Frontal cortex (tissue), 4 donors: ENCODE data around the gene COL24A1. TPM values are rescaled to one million over a fixed set of nuclear protein-coding genes. Genes with fewer than 3 reads are reported as not detected.
"Not testable (repeated sequence)": the region's sequence is repeated elsewhere in the genome, so short reads cannot be mapped to it uniquely, and the experiment has no call there.

ENCODE experiments used
- DNase-seq, 2 donors: peaks; one replicate each; pipeline ENCODE4 v3.0.0; 2012; ENCODE audit warnings: low spot score in 2 of 2
- FAIRE-seq: peaks from 2 replicates; lab custom pipeline; 2012; peaks lifted over from hg19 to GRCh38; lab: Jason Lieb, UNC
- small RNA-seq: library from RNA; depleted of rRNA; stranded (forward); fragments of <200 nt; gene quantifications from one replicate; pipeline ENCODE3, GENCODE V24; 2014
- total RNA-seq: library from RNA; depleted of rRNA; stranded (reverse); fragments of >200 nt; gene quantifications from one replicate; pipeline ENCODE4 v1.2.3, GENCODE V29; 2014
- donor health status: control.
- donor health status: control.
- donor health status: control.

Gene COL24A1
- total RNA-seq, 1 donor from 2014 or later, result 1.6 TPM

DNA sequence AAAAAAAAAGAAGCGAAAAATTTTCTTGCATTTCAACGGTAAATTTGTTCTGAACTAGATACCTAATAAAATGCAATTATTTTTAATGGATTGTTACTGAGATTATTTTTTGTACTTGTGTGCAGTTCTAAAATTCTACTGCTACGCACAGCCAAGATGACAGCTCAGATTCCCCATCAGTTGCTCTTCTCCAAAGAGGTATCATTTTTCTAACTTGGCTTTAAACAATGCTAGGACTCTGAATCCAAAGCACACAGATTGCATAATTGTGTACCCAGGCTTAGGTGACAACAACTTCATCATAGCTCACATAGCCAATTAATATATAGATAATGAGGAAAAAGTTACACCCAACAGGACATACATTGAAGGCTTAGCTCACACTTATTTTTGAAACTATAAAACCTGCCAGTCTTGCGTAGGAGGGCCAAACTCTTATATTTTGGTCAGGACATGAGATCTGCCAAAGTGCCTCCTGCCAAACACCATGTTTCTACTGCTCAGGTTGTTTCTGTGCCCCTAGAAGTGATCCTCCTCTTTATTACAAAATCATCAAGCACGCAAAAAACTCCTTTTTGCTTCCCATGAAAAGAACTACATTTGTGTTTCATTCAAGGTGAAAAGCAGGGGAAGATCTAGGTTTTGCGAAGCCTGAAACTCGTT, 437.8 kb downstream of the COL24A1 start:
- DNase-seq, result no peak
- no peak for FAIRE-seq

DNA sequence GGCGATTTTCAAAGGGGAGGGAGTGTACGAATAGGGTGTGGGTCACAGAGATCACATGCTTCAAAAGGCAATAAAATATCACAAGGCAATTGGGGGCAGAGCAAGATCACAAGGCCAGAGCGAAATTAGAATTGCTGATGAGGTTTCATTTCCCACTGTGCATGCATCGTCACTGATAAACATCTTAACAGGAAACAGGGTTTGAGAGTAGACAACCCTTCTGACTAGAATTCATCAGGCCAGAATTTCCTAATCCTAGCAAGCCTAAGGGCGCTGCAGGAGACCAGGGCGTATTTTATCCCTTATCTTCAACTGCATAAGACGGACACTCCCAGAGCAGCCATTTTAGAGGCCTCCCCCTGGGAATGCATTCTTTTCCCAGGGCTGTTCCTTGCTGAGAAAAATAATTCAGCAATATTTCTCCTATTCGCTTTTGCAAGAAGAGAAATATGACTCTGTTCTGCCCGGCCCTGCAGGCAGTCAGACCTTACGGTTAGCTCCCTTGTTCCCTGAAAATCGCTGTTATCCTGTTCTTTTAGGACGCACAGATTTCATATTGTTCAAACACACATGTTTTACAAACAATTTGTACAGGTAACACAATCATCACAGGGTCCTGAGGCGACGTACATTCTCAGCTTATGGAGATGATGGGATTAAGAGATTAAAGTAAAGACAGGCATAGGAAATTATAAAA, 442.0 kb downstream of the COL24A1 start:
- not testable (repeated sequence) for DNase-seq, FAIRE-seq

DNA sequence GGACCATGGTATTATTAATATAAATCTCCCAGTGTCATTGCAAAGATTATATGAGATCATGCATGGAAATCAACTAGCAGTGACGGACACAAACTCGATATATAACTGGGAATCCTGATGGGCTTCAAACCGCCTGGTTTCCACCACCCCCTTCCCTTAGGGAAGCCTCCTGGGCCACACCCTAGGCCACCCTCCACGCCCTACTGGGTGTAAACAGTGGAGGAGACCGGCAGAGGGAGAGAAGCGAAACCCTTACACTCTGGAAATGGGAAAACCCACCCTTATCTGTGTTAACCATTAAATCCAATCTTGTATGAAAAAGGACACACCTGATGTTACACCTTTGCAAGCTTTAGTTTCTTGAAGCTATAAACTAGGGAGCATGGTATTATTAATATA, 447.7 kb downstream of the COL24A1 start:
- FAIRE-seq, result no peak
- no peak for DNase-seq

DNA sequence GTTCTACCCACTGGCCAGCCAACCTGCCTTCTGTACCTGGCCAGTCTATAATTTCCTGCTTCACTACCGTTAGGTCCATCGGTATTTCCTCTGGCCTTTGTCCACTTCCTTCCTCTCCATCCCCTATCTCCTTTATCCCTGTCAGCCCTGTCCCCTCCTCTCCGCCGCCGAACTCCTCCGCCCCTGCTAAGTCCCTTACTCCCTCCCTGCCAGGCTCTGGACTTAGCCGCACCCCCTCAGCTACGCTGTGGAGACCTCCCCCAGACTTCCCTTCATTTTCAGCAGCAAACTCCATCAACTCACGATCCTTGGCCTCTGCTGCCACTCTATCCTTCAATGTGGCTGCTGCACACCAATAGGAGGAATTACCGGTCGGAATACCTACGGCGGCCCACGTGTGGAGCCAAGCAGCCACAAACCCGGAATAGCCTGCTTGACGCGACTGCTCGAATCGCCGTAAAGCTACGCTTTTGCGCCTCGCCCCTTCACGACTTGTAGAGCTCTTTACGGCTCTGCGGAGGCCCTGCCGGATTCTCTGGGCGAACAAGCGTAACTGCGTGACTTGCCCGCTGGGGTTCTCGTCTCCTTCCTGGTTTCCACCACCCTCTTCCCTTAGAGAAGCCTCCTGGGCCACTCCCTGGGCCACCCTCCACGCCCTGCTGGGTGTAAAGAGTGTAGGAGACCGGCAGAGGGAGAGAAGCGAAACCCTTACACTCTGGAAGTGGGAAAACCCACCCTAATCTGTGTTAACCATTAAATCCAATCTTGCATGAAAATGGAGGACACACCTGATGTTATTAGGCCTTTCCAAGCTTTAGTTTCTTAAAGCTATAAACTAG, 448.4 kb downstream of the COL24A1 start, which contains the start of gene ZNHIT6:
ZNHIT6 (minus strand) TSS at position 444 of the 839 bp plus-strand sequence; CDS start at position 295, 149 bp downstream.
- FAIRE-seq (no peak), DNase-seq (peak; percentile 24 to 59)

DNA sequence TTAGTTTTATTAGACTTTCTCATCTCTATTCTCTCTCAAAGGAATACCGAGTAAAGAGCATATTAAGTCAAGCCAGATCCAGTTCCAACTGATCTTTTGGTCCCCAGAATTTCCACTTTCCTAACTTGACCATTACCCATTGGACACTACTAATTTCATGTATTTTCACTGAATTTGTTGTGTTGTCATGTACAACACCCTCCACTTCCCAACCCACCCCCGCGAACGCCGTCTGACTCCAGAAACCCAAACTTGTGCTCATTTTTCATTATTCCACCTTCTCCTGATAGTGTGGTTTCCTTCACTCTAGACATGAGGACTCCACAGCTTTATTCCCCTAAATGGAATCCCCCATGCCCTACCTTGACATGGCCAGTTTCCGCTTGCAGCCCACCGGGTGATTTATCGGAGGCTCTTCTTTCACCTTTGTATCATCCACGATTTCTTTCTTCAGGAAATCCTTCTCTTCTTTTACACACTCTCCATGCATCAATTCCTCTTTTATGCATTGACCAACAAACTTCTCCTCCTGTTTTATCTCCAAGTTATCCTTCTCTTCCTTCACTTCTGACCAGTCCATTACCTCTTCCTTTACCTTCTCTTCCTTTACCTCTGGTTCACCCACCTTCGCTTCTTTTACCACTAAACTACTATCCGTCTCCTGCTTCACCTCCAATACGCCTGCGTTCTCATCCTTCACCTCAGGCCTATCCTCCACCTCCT, 449.1 kb downstream of the COL24A1 start:
- no peak for DNase-seq
- FAIRE-seq, result no peak

DNA sequence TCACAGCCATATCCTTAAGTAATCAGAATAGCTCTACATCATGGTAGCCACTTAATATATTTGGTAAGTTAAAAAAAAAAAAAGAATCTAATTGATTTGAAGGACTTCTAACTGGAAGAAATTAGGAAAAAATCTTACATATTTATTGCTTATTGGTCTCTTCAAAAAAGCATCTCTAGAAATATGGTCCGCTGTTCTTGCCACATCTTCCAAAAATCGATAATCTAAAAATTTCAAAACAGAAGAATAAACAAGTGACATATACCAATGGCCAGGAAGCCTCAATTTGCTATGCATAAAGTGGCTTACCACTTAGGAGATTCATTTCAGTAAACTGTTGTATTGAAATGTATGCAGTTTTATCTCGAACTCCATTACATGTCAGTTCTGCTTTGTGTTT, 450.6 kb downstream of the COL24A1 start:
- FAIRE-seq (no peak), DNase-seq (no peak)

DNA sequence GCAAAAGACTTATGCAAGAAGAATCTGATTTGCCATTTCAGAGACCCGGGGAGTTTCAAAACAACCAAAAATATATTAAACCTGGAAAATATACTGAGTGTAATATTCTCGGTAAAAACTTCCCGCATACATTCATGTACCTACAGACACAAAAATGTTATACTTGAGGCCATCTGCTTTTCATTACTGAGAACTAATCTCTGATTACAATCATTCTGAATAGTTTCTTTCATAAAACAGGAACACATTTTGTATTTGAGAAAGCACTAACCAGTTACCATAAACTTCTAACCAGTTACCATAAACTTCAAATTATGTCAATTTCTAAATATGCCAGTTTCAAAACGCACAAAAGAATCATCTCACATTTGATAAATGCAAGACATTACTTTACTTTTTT, 456.1 kb downstream of the COL24A1 start:
- FAIRE-seq (no peak), DNase-seq (no peak)

DNA sequence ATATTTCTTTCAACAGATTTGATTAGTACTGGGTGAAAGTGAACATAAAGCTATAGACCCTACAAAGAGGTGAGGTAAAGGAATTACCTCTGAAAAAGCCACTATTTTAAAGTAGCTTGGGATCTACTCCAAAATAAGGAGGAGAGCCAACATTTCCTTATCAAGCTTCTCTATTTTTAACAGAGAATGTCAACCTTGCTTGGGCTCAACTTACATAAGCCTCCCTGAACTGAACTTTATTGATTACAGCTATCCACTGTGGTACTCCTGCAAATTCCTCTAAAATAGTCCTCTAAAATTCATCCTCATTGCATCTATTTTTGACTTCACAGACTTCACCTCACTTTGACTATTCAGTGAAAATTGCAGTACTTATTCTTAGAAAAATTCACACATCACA, 458.7 kb downstream of the COL24A1 start:
- DNase-seq (no peak), FAIRE-seq (no peak)

DNA sequence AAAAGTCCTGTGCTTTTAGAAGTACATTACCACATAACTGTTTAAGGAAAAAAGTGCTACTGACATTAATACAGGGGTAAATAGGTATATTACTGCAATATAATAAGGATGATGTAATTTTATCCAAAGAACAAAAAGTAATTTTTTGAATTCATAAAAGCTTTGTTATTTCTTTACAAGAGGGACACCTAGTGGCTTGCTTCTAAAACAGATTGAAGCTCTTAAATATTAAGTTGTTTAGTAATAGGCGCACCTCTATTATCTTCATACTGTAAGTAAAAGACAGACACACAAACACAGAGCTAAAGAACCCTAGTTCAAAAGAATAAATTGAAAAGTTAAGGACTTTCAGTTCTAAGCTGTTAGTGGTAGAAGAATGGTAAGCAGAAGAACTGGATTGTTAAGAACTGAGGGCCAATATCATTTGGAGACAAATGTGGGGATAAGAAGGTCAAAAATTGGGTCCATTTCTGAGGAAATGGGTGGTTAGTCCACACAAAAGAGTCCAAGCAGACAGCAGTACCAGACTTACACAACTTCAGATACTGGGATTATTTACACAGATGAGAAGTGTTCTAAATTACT, 463.8 kb downstream of the COL24A1 start:
- DNase-seq (no peak), FAIRE-seq (no peak)

DNA sequence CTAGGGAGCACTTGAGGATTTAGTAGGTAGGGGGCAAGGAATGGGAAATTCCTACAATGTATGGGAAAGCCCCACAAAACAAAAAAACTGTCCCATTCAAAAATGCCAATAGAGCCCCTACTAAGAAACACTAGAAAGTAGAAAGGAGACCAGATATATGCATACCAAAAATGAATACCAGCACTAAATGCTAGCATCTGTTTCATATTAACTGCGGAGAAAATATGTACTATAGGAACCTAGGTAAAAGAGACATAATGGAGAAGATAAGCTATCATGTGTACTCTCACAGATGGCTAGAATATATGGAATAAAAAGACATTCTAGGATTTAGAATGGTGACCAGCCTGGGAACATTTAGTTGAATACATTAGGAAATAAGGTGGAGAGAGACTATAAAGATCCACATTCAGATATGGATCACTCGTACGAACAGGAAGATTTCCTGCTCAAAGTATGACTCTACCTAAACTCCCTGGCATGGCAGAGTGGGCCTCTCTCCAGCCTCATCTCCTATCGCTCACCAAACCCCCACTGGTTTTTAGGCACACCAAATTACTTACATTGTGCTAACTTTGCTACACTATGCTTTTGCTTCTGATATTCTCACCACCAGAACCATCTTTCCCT, 466.7 kb downstream of the COL24A1 start:
- FAIRE-seq (no peak), DNase-seq (no peak)

DNA sequence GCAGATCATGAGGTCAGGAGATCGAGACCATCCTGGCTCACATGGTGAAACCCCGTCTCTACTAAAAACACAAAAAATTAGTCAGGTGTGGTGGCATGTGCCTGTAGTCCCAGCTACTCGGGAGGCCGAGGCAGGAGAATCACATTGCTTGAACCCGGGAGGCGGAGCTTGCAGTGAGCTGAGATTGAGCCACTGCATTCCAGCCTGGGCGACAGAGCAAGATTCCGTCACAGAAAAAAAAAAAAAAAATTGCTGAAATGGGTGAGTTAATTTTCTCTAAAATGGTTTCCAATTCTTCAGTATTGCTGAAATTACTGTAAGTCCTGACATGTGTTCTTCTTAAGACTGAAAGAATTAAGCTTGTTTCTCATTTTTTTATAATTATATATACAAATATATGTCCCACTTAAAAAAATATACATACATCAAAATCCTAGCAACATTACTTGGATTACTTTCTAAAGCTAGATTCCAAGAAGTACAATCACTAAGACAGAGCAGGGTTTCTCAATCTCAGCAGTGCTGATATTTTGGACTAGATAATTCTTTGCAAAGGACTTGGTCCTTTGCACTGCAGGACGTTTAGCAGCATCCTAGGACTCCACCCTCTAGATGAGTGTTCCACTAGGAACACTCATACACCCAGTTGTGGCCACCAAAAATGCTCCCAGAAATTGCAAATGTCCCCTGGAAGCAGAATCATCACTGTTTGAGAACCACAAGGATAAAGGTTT, 473.1 kb downstream of the COL24A1 start:
- no peak for FAIRE-seq
- DNase-seq, result no peak

DNA sequence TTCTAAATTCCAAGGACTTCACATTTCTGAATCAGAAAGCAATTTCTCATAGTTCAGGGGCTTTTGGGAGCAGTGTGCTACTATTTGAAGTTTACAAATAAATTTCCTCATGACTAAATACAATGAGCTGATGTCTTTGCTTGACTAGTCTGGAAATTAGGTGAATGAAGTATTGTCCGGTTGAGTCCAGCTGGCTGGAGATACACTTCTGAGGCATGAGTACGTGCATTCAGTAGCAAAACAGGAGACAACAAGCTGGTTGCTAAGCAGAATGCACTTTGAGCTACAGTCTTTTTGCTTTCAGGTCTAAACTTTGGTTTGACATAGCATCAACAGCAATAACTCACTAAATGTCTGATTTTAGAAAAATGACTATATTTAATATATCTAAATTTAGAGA, 475.5 kb downstream of the COL24A1 start:
- FAIRE-seq (peak; percentile 13), DNase-seq (peak in 1 of 2 donors; percentile 16)

Small RNA genes lying within 50 kb of the gene (small RNA-seq; reads per million reads assigned to genes)
- not detected for gene RNA5SP51

Other genes with a start within 250 kb of the COL24A1 start
- 67.7 TPM for gene ODF2L, start 239.6 kb upstream of the COL24A1 start, total RNA-seq